Body of pancreas (tissue), 4 donors: ENCODE data around the gene PHKB.

Experiments
- POLR2A ChIP-seq, 3 donors: fragments of 450-650 bp; IDR thresholded peaks; one replicate each; pipeline ENCODE4 v1.6.1; 2016; ENCODE audit warnings: antibody characterized with exemption in 3 of 3, mild to moderate bottlenecking in 2 of 3
- TF ChIP-seq, protein P1 (sequence below), 7 experiments: fragments of 450-650 bp in 4 of 7; fragments of 200-600 bp in 3 of 7; sonication (generic) in 3 of 7; IDR thresholded peaks; one replicate each; pipeline ENCODE4 v1.5.1; 2016 to 2019; ENCODE audit warnings: antibody characterized with exemption in 7 of 7

DNA sequence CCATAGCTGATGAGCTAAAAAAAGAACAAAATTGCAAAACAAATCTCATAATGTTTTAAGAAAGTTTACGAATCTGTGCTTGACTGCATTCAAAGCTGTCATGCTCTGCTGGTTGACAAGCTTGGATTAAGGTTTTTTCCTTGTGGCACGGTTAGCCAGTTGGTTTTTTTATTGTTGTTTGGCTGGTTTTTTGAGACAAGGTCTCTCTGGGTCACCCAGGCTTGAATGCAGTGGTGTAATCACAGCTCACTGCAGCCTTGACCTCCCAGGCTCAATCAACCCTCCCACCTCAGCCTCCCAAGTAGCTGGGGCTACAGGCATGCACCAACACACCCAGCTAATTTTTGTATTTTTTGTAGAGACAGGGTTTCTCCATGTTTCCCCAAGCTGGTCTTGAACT, 45.7 kb downstream of the PHKB start:
- TF ChIP-seq, protein P1, sequence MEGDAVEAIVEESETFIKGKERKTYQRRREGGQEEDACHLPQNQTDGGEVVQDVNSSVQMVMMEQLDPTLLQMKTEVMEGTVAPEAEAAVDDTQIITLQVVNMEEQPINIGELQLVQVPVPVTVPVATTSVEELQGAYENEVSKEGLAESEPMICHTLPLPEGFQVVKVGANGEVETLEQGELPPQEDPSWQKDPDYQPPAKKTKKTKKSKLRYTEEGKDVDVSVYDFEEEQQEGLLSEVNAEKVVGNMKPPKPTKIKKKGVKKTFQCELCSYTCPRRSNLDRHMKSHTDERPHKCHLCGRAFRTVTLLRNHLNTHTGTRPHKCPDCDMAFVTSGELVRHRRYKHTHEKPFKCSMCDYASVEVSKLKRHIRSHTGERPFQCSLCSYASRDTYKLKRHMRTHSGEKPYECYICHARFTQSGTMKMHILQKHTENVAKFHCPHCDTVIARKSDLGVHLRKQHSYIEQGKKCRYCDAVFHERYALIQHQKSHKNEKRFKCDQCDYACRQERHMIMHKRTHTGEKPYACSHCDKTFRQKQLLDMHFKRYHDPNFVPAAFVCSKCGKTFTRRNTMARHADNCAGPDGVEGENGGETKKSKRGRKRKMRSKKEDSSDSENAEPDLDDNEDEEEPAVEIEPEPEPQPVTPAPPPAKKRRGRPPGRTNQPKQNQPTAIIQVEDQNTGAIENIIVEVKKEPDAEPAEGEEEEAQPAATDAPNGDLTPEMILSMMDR (IDR thresholded peaks at IDR 0.05) = no peak
- no peak for TF ChIP-seq POLR2A (IDR thresholded peaks at IDR 0.05)
